HEK293 (cell line): Measurements from ENCODE around the gene ABR.

Source experiments
- EGR2 ChIP-seq: fragments of 450-650 bp; formaldehyde crosslinking; IDR thresholded peaks from 2 replicates; pipeline ENCODE4 v1.5.1; 2016; ENCODE audit warnings: low read depth, missing biosample characterization, missing genetic modification characterization
- GLIS2 ChIP-seq: fragments of 450-650 bp; formaldehyde crosslinking; IDR thresholded peaks from 2 replicates; pipeline ENCODE4 v1.5.1; 2016; ENCODE audit warnings: missing biosample characterization, missing genetic modification characterization
- MYNN ChIP-seq: fragments of 450-650 bp; formaldehyde crosslinking; IDR thresholded peaks from 2 replicates; pipeline ENCODE4 v1.5.1; 2016; ENCODE audit warnings: missing biosample characterization, missing genetic modification characterization, borderline replicate concordance
- PRDM1 ChIP-seq: fragments of 450-650 bp; formaldehyde crosslinking; IDR thresholded peaks from 2 replicates; pipeline ENCODE4; 2016; ENCODE audit warnings: missing biosample characterization, missing genetic modification characterization
- SCRT2 ChIP-seq: fragments of 450-650 bp; formaldehyde crosslinking; IDR thresholded peaks from 2 replicates; pipeline ENCODE4 v1.5.1; 2016; ENCODE audit warnings: missing biosample characterization, missing genetic modification characterization
- SP2 ChIP-seq: fragments of 450-650 bp; formaldehyde crosslinking; IDR thresholded peaks from 2 replicates; pipeline ENCODE4 v1.5.1; 2016; ENCODE audit warnings: missing biosample characterization, missing genetic modification characterization
- ZFHX2 ChIP-seq: fragments of 450-650 bp; formaldehyde crosslinking; conservative IDR thresholded peaks from 2 replicates; pipeline ENCODE4 v1.5.1; 2016; ENCODE audit warnings: missing biosample characterization, missing genetic modification characterization
- ZNF223 ChIP-seq: fragments of 450-650 bp; formaldehyde crosslinking; IDR thresholded peaks from 2 replicates; pipeline ENCODE4 v1.5.1; 2016; ENCODE audit warnings: missing biosample characterization, missing genetic modification characterization
- ZNF335 ChIP-seq: fragments of 450-650 bp; formaldehyde crosslinking; conservative IDR thresholded peaks from 2 replicates; pipeline ENCODE4 v1.5.1; 2016; ENCODE audit warnings: missing biosample characterization, missing genetic modification characterization
- ZNF404 ChIP-seq: fragments of 450-650 bp; formaldehyde crosslinking; IDR thresholded peaks from 2 replicates; pipeline ENCODE4 v1.5.1; 2017; ENCODE audit warnings: missing biosample characterization, missing genetic modification characterization
- ZNF501 ChIP-seq: fragments of 450-650 bp; formaldehyde crosslinking; IDR thresholded peaks from 2 replicates; pipeline ENCODE4 v1.5.1; 2016; ENCODE audit warnings: missing biosample characterization, missing genetic modification characterization
- ZNF555 ChIP-seq: fragments of 450-650 bp; formaldehyde crosslinking; conservative IDR thresholded peaks from 2 replicates; pipeline ENCODE4 v1.5.1; 2017; ENCODE audit warnings: missing biosample characterization, mild to moderate bottlenecking, missing genetic modification characterization, inconsistent platforms
- ZNF600 ChIP-seq: fragments of 450-650 bp; formaldehyde crosslinking; IDR thresholded peaks from 2 replicates; pipeline ENCODE4 v1.5.1; 2016; ENCODE audit warnings: missing biosample characterization, missing genetic modification characterization
- ZNF621 ChIP-seq: fragments of 450-650 bp; formaldehyde crosslinking; IDR thresholded peaks from 2 replicates; pipeline ENCODE4 v1.5.1; 2017; ENCODE audit warnings: missing biosample characterization, missing genetic modification characterization
- ZNF660 ChIP-seq: fragments of 450-650 bp; IDR thresholded peaks from 2 replicates; pipeline ENCODE4 v1.5.1; 2018; ENCODE audit warnings: missing biosample characterization, mild to moderate bottlenecking, missing genetic modification characterization
- ZSCAN16 ChIP-seq: fragments of 450-650 bp; formaldehyde crosslinking; IDR thresholded peaks from 2 replicates; pipeline ENCODE4 v1.5.1; 2016; ENCODE audit warnings: missing biosample characterization, missing genetic modification characterization
- ZSCAN23 ChIP-seq: fragments of 450-650 bp; formaldehyde crosslinking; IDR thresholded peaks from 2 replicates; pipeline ENCODE4 v1.5.1; 2016; ENCODE audit warnings: missing biosample characterization, missing genetic modification characterization
- ZSCAN30 ChIP-seq: fragments of 450-650 bp; IDR thresholded peaks from 2 replicates; pipeline ENCODE4 v1.5.1; 2018; ENCODE audit warnings: missing biosample characterization, mild to moderate bottlenecking, missing genetic modification characterization, moderate library complexity
- TF ChIP-seq, protein P1 (sequence below): fragments of 450-650 bp; formaldehyde crosslinking; optimal IDR thresholded peaks from 2 replicates; pipeline ENCODE3; 2016; ENCODE audit warnings: missing biosample characterization, mild to moderate bottlenecking, missing genetic modification characterization
- TF ChIP-seq, protein P2 (sequence below): fragments of 450-650 bp; formaldehyde crosslinking; IDR thresholded peaks from 2 replicates; pipeline ENCODE4 v1.5.1; 2016; ENCODE audit warnings: missing biosample characterization, missing genetic modification characterization
- TF ChIP-seq, protein P3 (sequence below): sonication (generic); formaldehyde crosslinking; IDR thresholded peaks from 2 replicates; pipeline ENCODE4 v1.8.1; 2022; ENCODE audit warnings: mild to moderate bottlenecking, moderate library complexity, missing genetic modification reagents
- TF ChIP-seq, protein P4 (sequence below): fragments of 450-650 bp; formaldehyde crosslinking; IDR thresholded peaks from 2 replicates; pipeline ENCODE4 v1.5.1; 2016; ENCODE audit warnings: missing biosample characterization, missing genetic modification characterization
- TF ChIP-seq, protein P5 (sequence below): fragments of 450-650 bp; formaldehyde crosslinking; IDR thresholded peaks from 2 replicates; pipeline ENCODE4 v1.5.1; 2016; ENCODE audit warnings: missing biosample characterization, missing genetic modification characterization
- TF ChIP-seq, protein P6 (sequence below): fragments of 450-650 bp; formaldehyde crosslinking; IDR thresholded peaks from 2 replicates; pipeline ENCODE4 v1.5.1; 2017; ENCODE audit warnings: missing biosample characterization, missing genetic modification characterization
- TF ChIP-seq, protein P7 (sequence below): fragments of 450-650 bp; formaldehyde crosslinking; IDR thresholded peaks from 2 replicates; pipeline ENCODE4 v1.5.1; 2016; ENCODE audit warnings: missing biosample characterization, missing genetic modification characterization
- TF ChIP-seq, protein P8 (sequence below): fragments of 450-650 bp; formaldehyde crosslinking; IDR thresholded peaks from 2 replicates; pipeline ENCODE4 v1.5.1; 2016; ENCODE audit warnings: missing biosample characterization, missing genetic modification characterization, low read depth

ABR gene

DNA sequence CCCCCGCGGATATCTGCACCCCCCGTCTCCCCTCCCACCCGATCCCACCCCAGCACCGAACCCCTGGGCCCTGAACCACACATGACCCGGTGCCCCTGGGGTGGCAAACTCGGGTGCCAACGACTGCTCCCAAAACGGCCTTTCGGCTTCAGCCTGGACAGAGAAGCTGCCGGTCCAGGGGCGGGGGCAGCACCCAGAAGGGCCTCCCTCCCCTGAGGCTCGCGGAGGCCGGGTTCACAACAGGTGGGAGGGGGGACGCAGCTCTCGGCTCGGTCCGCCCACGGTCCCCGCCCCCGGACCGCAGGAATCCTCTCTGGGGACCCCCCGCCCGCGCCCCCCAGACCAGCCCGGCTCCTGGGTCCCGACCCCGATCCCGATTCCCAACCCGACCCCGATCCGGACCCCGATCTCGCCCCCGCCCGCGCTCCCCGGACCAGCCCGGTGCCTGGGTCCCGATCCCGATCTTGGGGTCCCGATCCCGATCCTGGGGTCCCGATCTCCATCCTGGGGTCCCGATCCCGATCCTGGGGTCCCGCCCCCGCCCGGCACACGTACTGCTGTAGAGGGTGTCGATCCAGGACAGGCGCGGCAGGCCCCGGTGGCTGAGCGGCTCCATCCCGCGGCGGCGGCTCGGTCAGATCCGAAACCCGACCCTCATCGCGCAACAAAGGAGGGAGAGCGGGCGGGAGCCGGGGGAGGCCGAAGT, 516 bp downstream of the ABR start (continued):
- TF ChIP-seq ZFHX2 (tag by site-specific recombination) (peak; percentile 76), ZNF621 (tag by site-specific recombination) (no peak), PRDM1 (tag by site-specific recombination) (no peak), GLIS2 (tag by site-specific recombination) (peak; percentile 77), ZSCAN23 (tag by site-specific recombination) (no peak), ZNF335 (tag by site-specific recombination) (peak; percentile 64; the same call in 1 of the 2 replicates), SP2 (peak; percentile 41; the same call in 1 of the 2 replicates), MYNN (tag by site-specific recombination) (no peak), ZNF223 (no peak), ZNF600 (peak; percentile 64; the same call in 1 of the 2 replicates), ZNF404 (tag by site-specific recombination) (no peak), ZSCAN30 (tag by site-specific recombination) (no peak), ZSCAN16 (tag by site-specific recombination) (0 out of 2 replicates have a peak, but pooled peaks have one; percentile 18), ZNF555 (tag by site-specific recombination) (no peak), EGR2 (peak; percentile 22; the same call in 1 of the 2 replicates), ZNF501 (tag by site-specific recombination) (no peak), SCRT2 (tag by site-specific recombination) (peak; percentile 96), ZNF660 (tag by site-specific recombination) (no peak)
- TF ChIP-seq, protein P1, sequence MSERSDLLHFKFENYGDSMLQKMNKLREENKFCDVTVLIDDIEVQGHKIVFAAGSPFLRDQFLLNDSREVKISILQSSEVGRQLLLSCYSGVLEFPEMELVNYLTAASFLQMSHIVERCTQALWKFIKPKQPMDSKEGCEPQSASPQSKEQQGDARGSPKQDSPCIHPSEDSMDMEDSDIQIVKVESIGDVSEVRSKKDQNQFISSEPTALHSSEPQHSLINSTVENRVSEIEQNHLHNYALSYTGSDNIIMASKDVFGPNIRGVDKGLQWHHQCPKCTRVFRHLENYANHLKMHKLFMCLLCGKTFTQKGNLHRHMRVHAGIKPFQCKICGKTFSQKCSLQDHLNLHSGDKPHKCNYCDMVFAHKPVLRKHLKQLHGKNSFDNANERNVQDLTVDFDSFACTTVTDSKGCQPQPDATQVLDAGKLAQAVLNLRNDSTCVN (tag by site-specific recombination) = peak; percentile 22
- TF ChIP-seq, protein P2, sequence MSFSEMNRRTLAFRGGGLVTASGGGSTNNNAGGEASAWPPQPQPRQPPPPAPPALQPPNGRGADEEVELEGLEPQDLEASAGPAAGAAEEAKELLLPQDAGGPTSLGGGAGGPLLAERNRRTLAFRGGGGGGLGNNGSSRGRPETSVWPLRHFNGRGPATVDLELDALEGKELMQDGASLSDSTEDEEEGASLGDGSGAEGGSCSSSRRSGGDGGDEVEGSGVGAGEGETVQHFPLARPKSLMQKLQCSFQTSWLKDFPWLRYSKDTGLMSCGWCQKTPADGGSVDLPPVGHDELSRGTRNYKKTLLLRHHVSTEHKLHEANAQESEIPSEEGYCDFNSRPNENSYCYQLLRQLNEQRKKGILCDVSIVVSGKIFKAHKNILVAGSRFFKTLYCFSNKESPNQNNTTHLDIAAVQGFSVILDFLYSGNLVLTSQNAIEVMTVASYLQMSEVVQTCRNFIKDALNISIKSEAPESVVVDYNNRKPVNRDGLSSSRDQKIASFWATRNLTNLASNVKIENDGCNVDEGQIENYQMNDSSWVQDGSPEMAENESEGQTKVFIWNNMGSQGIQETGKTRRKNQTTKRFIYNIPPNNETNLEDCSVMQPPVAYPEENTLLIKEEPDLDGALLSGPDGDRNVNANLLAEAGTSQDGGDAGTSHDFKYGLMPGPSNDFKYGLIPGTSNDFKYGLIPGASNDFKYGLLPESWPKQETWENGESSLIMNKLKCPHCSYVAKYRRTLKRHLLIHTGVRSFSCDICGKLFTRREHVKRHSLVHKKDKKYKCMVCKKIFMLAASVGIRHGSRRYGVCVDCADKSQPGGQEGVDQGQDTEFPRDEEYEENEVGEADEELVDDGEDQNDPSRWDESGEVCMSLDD (tag by site-specific recombination) = 0 out of 2 replicates have a peak, but pooled peaks have one; percentile 41
- TF ChIP-seq, protein P3, sequence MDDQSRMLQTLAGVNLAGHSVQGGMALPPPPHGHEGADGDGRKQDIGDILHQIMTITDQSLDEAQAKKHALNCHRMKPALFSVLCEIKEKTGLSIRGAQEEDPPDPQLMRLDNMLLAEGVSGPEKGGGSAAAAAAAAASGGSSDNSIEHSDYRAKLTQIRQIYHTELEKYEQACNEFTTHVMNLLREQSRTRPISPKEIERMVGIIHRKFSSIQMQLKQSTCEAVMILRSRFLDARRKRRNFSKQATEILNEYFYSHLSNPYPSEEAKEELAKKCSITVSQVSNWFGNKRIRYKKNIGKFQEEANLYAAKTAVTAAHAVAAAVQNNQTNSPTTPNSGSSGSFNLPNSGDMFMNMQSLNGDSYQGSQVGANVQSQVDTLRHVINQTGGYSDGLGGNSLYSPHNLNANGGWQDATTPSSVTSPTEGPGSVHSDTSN = no peak
- TF ChIP-seq, protein P4, sequence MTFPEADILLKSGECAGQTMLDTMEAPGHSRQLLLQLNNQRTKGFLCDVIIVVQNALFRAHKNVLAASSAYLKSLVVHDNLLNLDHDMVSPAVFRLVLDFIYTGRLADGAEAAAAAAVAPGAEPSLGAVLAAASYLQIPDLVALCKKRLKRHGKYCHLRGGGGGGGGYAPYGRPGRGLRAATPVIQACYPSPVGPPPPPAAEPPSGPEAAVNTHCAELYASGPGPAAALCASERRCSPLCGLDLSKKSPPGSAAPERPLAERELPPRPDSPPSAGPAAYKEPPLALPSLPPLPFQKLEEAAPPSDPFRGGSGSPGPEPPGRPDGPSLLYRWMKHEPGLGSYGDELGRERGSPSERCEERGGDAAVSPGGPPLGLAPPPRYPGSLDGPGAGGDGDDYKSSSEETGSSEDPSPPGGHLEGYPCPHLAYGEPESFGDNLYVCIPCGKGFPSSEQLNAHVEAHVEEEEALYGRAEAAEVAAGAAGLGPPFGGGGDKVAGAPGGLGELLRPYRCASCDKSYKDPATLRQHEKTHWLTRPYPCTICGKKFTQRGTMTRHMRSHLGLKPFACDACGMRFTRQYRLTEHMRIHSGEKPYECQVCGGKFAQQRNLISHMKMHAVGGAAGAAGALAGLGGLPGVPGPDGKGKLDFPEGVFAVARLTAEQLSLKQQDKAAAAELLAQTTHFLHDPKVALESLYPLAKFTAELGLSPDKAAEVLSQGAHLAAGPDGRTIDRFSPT (tag by site-specific recombination) = peak; percentile 85
- TF ChIP-seq, protein P5, sequence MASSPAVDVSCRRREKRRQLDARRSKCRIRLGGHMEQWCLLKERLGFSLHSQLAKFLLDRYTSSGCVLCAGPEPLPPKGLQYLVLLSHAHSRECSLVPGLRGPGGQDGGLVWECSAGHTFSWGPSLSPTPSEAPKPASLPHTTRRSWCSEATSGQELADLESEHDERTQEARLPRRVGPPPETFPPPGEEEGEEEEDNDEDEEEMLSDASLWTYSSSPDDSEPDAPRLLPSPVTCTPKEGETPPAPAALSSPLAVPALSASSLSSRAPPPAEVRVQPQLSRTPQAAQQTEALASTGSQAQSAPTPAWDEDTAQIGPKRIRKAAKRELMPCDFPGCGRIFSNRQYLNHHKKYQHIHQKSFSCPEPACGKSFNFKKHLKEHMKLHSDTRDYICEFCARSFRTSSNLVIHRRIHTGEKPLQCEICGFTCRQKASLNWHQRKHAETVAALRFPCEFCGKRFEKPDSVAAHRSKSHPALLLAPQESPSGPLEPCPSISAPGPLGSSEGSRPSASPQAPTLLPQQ = no peak
- TF ChIP-seq, protein P6, sequence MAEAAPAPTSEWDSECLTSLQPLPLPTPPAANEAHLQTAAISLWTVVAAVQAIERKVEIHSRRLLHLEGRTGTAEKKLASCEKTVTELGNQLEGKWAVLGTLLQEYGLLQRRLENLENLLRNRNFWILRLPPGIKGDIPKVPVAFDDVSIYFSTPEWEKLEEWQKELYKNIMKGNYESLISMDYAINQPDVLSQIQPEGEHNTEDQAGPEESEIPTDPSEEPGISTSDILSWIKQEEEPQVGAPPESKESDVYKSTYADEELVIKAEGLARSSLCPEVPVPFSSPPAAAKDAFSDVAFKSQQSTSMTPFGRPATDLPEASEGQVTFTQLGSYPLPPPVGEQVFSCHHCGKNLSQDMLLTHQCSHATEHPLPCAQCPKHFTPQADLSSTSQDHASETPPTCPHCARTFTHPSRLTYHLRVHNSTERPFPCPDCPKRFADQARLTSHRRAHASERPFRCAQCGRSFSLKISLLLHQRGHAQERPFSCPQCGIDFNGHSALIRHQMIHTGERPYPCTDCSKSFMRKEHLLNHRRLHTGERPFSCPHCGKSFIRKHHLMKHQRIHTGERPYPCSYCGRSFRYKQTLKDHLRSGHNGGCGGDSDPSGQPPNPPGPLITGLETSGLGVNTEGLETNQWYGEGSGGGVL (tag by site-specific recombination) = peak; percentile 44
- TF ChIP-seq, protein P7, sequence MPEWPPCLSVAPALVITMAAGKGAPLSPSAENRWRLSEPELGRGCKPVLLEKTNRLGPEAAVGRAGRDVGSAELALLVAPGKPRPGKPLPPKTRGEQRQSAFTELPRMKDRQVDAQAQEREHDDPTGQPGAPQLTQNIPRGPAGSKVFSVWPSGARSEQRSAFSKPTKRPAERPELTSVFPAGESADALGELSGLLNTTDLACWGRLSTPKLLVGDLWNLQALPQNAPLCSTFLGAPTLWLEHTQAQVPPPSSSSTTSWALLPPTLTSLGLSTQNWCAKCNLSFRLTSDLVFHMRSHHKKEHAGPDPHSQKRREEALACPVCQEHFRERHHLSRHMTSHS (tag by site-specific recombination) = no peak
- TF ChIP-seq, protein P8, sequence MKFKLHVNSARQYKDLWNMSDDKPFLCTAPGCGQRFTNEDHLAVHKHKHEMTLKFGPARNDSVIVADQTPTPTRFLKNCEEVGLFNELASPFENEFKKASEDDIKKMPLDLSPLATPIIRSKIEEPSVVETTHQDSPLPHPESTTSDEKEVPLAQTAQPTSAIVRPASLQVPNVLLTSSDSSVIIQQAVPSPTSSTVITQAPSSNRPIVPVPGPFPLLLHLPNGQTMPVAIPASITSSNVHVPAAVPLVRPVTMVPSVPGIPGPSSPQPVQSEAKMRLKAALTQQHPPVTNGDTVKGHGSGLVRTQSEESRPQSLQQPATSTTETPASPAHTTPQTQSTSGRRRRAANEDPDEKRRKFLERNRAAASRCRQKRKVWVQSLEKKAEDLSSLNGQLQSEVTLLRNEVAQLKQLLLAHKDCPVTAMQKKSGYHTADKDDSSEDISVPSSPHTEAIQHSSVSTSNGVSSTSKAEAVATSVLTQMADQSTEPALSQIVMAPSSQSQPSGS (tag by site-specific recombination) = no peak
- TF ChIP-seq, all 188 proteins: peak for 18
